Fibroblast of the aortic adventitia (primary cell): Measurements from ENCODE around the gene TAB2. TPM values are rescaled to one million over a fixed set of nuclear protein-coding genes. Genes with fewer than 3 reads are reported as not detected.
A peak's percentile ranks its signal among the peaks of the same experiment; 100 is the strongest.

Experiments
- DNase-seq: peaks from one replicate; pipeline ENCODE4 v3.0.0-alpha.2; 2010; ENCODE audit warnings: low read depth
- H3K4me3 ChIP-seq: 2 replicates; pipeline ENCODE4 v1.5.1; 2011; ENCODE audit warnings: low read depth, mild to moderate bottlenecking, control low read depth, low read length, moderate library complexity
- CTCF ChIP-seq: IDR thresholded peaks from 2 replicates; pipeline ENCODE4 v1.5.1; 2011; ENCODE audit warnings: mild to moderate bottlenecking, low read length, control low read depth, inconsistent platforms; ENCODE audit not compliant: insufficient read depth
- total RNA-seq: library from RNA; depleted of rRNA; stranded (reverse); fragments of >200 nt; gene quantifications from 2 replicates; pipeline ENCODE4 v1.2.3, GENCODE V29; 2012; ENCODE audit warnings: low replicate concordance

The TAB2 gene
- total RNA-seq, 1 donor, result 40.0 TPM

- no peak overlapping the region for H3K4me3 ChIP-seq
- DNase-seq, result no peak
- no peak for TF ChIP-seq CTCF
Measured at GRCh38 chr6:149446791-149447376, 129.4 kb downstream of the TAB2 start.

- no peak overlapping the region for H3K4me3 ChIP-seq
- TF ChIP-seq CTCF, result no peak
- DNase-seq, result no peak
Measured at GRCh38 chr6:149448821-149449453, 131.4 kb downstream of the TAB2 start.

GRCh38 chr6:149449831-149450678 is 132.5 kb downstream of the TAB2 start:
- no peak overlapping the region for H3K4me3 ChIP-seq
- TF ChIP-seq CTCF, result no peak
- no peak for DNase-seq

- no peak for TF ChIP-seq CTCF
- peak overlapping the region; percentile 22 for H3K4me3 ChIP-seq
- no peak for DNase-seq
Measured at GRCh38 chr6:149450679-149451375, 133.3 kb downstream of the TAB2 start.

GRCh38 chr6:149451376-149452036 is 134.0 kb downstream of the TAB2 start:
- DNase-seq, result no peak
- no peak overlapping the region for H3K4me3 ChIP-seq
- no peak for TF ChIP-seq CTCF
